OCI-LY3 (cell line): ENCODE measurements around the gene UBXN2A.

Experiments used
- H2AFZ ChIP-seq: fragments of 200-600, 300-600 bp; shearing (Covaris generic); 2 replicates; pipeline ENCODE4 v1.6.0; 2014; ENCODE audit warnings: antibody characterized with exemption, low read depth, low read length
- H3K27ac ChIP-seq: fragments of 200-600, 300-600 bp; sonication (generic); 2 replicates; pipeline ENCODE4 v1.5.1; 2014; ENCODE audit warnings: mild to moderate bottlenecking, low read length, moderate library complexity, mixed read lengths
- H3K27me3 ChIP-seq: fragments of 200-600, 300-600 bp; sonication (generic); 2 replicates; pipeline ENCODE4 v1.6.1; 2014; ENCODE audit warnings: low read depth, low read length, mixed read lengths
- H3K36me3 ChIP-seq: fragments of 200-600, 300-600 bp; sonication (generic); replicated peaks from 2 replicates; pipeline ENCODE3; 2014; ENCODE audit warnings: low read depth, low read length, mixed read lengths
- H3K4me1 ChIP-seq: fragments of 300-600, 200-600 bp; sonication (generic); 2 replicates; pipeline ENCODE4 v1.6.1; 2014; ENCODE audit warnings: low read length, mixed read lengths
- H3K4me2 ChIP-seq: fragments of 200-600, 300-600 bp; sonication (generic); 2 replicates; pipeline ENCODE4 v1.6.1; 2014; ENCODE audit warnings: low read length, mixed read lengths
- H3K4me3 ChIP-seq: fragments of 300-600, 200-600 bp; sonication (generic); 2 replicates; pipeline ENCODE4 v1.5.1; 2014; ENCODE audit warnings: antibody characterized with exemption, mild to moderate bottlenecking, low read length, moderate library complexity
- H3K79me2 ChIP-seq: fragments of 300-600, 200-600 bp; shearing (Covaris generic); 2 replicates; pipeline ENCODE4 v1.6.1; 2014; ENCODE audit warnings: mild to moderate bottlenecking, low read length, mixed read lengths
- H3K9ac ChIP-seq: fragments of 300-600, 200-600 bp; shearing (Covaris generic); 2 replicates; pipeline ENCODE4 v1.6.0; 2014; ENCODE audit warnings: mild to moderate bottlenecking, low read length, moderate library complexity
- H3K9me3 ChIP-seq: fragments of 200-600, 300-600 bp; shearing (Covaris generic); 2 replicates; pipeline ENCODE4 v1.6.1; 2014; ENCODE audit warnings: low read length, mixed read lengths; ENCODE audit not compliant: insufficient read depth
- H4K20me1 ChIP-seq: fragments of 200-600, 300-600 bp; sonication (generic); 2 replicates; pipeline ENCODE4 v1.6.1; 2016; ENCODE audit warnings: low read length, mixed read lengths; ENCODE audit not compliant: insufficient read depth
- EZH2phosphoT487 ChIP-seq: fragments of 200-600 bp; shearing (Covaris generic); IDR thresholded peaks from 2 replicates; pipeline ENCODE4 v1.6.1; 2018; ENCODE audit warnings: antibody characterized with exemption, mixed run types, low read depth
- TF ChIP-seq, protein P1 (sequence below): fragments of 200-600, 300-600 bp; sonication (generic); IDR thresholded peaks from 2 replicates; pipeline ENCODE4 v1.5.1; 2014; ENCODE audit warnings: antibody characterized with exemption, low read length, low read depth

Gene UBXN2A

GRCh38 chr2:24016376-24016761 lies 76.1 kb downstream of the UBXN2A start:
- Histone ChIP-seq H3K79me2 (no peaks in the 10 kb centered on the region), H3K36me3 (no peaks in the 10 kb centered on the region), H3K27ac (no peak overlapping the region), H3K9me3 (no peaks in the 10 kb centered on the region), H4K20me1 (no peaks in the 10 kb centered on the region), H2AFZ (no peak overlapping the region), H3K4me3 (no peak overlapping the region), H3K4me2 (no peak overlapping the region), H3K9ac (no peak overlapping the region), H3K4me1 (no peaks in the 10 kb centered on the region), H3K27me3 (no peaks in the 10 kb centered on the region)
- TF ChIP-seq EZH2phosphoT487: no peak
- TF ChIP-seq, protein P1, sequence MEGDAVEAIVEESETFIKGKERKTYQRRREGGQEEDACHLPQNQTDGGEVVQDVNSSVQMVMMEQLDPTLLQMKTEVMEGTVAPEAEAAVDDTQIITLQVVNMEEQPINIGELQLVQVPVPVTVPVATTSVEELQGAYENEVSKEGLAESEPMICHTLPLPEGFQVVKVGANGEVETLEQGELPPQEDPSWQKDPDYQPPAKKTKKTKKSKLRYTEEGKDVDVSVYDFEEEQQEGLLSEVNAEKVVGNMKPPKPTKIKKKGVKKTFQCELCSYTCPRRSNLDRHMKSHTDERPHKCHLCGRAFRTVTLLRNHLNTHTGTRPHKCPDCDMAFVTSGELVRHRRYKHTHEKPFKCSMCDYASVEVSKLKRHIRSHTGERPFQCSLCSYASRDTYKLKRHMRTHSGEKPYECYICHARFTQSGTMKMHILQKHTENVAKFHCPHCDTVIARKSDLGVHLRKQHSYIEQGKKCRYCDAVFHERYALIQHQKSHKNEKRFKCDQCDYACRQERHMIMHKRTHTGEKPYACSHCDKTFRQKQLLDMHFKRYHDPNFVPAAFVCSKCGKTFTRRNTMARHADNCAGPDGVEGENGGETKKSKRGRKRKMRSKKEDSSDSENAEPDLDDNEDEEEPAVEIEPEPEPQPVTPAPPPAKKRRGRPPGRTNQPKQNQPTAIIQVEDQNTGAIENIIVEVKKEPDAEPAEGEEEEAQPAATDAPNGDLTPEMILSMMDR: no peak

- no peak overlapping the region for H3K9ac ChIP-seq
- no peaks in the 10 kb centered on the region for H3K4me1 ChIP-seq
- H3K9me3 ChIP-seq: no peaks in the 10 kb centered on the region
- no peak overlapping the region for H3K4me3 ChIP-seq
- H3K27ac ChIP-seq: no peak overlapping the region
- TF ChIP-seq, protein P1: no peak
- no peak for TF ChIP-seq EZH2phosphoT487
- no peak overlapping the region for H3K4me2 ChIP-seq
- H4K20me1 ChIP-seq: no peaks in the 10 kb centered on the region
- H3K27me3 ChIP-seq: no peaks in the 10 kb centered on the region
- no peak overlapping the region for H2AFZ ChIP-seq
- H3K79me2 ChIP-seq: no peaks in the 10 kb centered on the region
- no peaks in the 10 kb centered on the region for H3K36me3 ChIP-seq
Observed at GRCh38 chr2:24016853-24017703, 76.8 kb downstream of the UBXN2A start.

DNA sequence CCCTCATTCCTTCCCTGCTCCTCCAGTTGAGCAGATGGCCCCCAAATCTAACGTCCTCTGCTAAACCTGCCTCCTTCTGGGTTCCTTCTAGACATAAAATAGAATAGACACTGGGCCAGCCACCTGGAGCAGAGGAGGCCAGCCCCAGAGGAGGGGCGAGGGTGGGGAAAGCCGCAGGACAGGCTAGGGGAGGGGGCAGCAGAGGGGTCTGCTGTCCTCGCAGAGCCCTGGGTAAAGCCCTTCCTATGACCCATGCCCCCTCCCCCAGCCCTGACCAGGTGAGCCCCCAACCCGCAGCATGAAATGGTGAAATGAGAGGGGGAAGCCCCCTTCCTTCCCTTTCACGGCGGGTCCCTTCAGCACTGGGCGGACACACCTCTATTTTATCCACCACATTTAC lies 77.4 kb downstream of the UBXN2A start:
- H3K36me3 ChIP-seq: no peaks in the 10 kb centered on the region
- no peaks in the 10 kb centered on the region for H3K9me3 ChIP-seq
- H4K20me1 ChIP-seq: no peaks in the 10 kb centered on the region
- no peak overlapping the region for H3K4me3 ChIP-seq
- no peak overlapping the region for H3K27ac ChIP-seq
- H3K9ac ChIP-seq: no peak overlapping the region
- H3K4me1 ChIP-seq: no peaks in the 10 kb centered on the region
- no peak overlapping the region for H2AFZ ChIP-seq
- H3K79me2 ChIP-seq: no peaks in the 10 kb centered on the region
- TF ChIP-seq EZH2phosphoT487: no peak
- TF ChIP-seq, protein P1: no peak
- no peaks in the 10 kb centered on the region for H3K27me3 ChIP-seq
- no peak overlapping the region for H3K4me2 ChIP-seq

DNA sequence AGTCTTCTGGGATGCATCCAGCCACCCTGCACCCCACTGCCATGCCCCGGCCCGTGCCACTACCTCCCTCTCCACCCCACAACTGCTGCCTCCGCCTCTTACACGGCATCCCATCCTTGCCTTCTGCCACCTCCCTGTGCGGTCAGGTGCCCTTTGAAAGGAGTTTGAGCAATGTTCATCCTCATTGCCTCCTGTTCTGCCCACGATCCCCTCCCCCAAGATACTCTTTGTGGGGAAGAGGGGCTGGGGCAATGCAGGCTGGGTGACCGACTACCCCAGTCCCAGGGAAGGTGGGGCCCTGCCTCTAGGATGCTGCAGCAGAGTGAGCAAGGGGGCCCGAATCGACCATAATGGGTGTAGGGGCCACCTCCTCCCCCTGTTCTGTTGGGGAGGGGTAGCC lies 78.0 kb downstream of the UBXN2A start:
- H4K20me1 ChIP-seq: no peaks in the 10 kb centered on the region
- TF ChIP-seq, protein P1: no peak
- TF ChIP-seq EZH2phosphoT487: no peak
- no peaks in the 10 kb centered on the region for H3K79me2 ChIP-seq
- no peak overlapping the region for H3K27ac ChIP-seq
- no peak overlapping the region for H3K4me2 ChIP-seq
- no peak overlapping the region for H2AFZ ChIP-seq
- H3K27me3 ChIP-seq: no peaks in the 10 kb centered on the region
- no peaks in the 10 kb centered on the region for H3K9me3 ChIP-seq
- no peaks in the 10 kb centered on the region for H3K36me3 ChIP-seq
- H3K4me3 ChIP-seq: no peak overlapping the region
- no peak overlapping the region for H3K9ac ChIP-seq
- no peaks in the 10 kb centered on the region for H3K4me1 ChIP-seq
